Measurements from ENCODE around the gene SEC16B. TPM values are rescaled to one million over a fixed set of nuclear protein-coding genes. Genes with fewer than 3 reads are reported as not detected.

Gene SEC16B
- total RNA-seq, 4 donors from 2014 or later: 5.1 to 89.8 (median 15.2) TPM

- Histone ChIP-seq H3K27me3 (no peaks in the 10 kb centered on the region), H3K4me3 (no peak overlapping the region), H3K27ac (no peak overlapping the region), H3K36me3 (peaks cover 0 to 24% (median 10%) of the 10 kb centered on the region in 4 donors), H3K9me3 (peaks cover 0 to 6% of the 10 kb centered on the region in 2 donors), H3K4me1 (peaks cover 0 to 18% (median 8%) of the 10 kb centered on the region in 4 donors)
- in situ Hi-C loops (cut with MboI; ENCODE audit: low pct_ligation_motif_present in 1 of 4, low pct_unique_long_range_greater_than_20kb in 1 of 4, low sequenced_read_pairs in 3 of 4): no loop called here
- TF ChIP-seq POLR2A (IDR thresholded peaks at IDR 0.05) (no peak), EP300 (IDR thresholded peaks at IDR 0.05; ENCODE audit: low read depth) (no peak), CTCF (IDR thresholded peaks at IDR 0.05) (no peak), POLR2AphosphoS5 (IDR thresholded peaks at IDR 0.05) (no peak)
- DNase-seq: no peak
- WGBS, 2 donors (ENCODE audit: low coverage in 1 of 2): 93 to 98% methylated on average over 2 of the region's 2 CpGs
- intact Hi-C loops (cut with DNase I; ENCODE audit: low total_unique reads): no loop called here
Measured at GRCh38 chr1:178017517-178017916, 47.7 kb upstream of the SEC16B start.

GRCh38 chr1:178011864-178012503, 42.1 kb upstream of the SEC16B start:
- 85 to 92% methylated on average over 2 of the region's 2 CpGs for WGBS, 2 donors (ENCODE audit: low coverage in 1 of 2)
- DNase-seq: no peak
- Histone ChIP-seq H3K4me3 (no peak overlapping the region), H3K27ac (no peak overlapping the region), H3K4me1 (no peaks in the 10 kb centered on the region), H3K9me3 (no peaks in the 10 kb centered on the region), H3K27me3 (no peaks in the 10 kb centered on the region), H3K36me3 (peaks cover 0 to 6% (median under 1%) of the 10 kb centered on the region in 4 donors)
- intact Hi-C loops (cut with DNase I; ENCODE audit: low total_unique reads): loop anchor here (5.0 kb wide), 1 partner anchor 560 kb away; no protein-coding TSS in a partner anchor
- in situ Hi-C loops (cut with MboI; ENCODE audit: low pct_ligation_motif_present in 1 of 4, low pct_unique_long_range_greater_than_20kb in 1 of 4, low sequenced_read_pairs in 3 of 4): no loop called here
- no peak for TF ChIP-seq CTCF (IDR thresholded peaks at IDR 0.05)
- TF ChIP-seq POLR2AphosphoS5 (IDR thresholded peaks at IDR 0.05): no peak
- TF ChIP-seq POLR2A (IDR thresholded peaks at IDR 0.05): no peak
- TF ChIP-seq EP300 (IDR thresholded peaks at IDR 0.05; ENCODE audit: low read depth): no peak

- in situ Hi-C loops (cut with MboI; ENCODE audit: low pct_ligation_motif_present in 1 of 4, low pct_unique_long_range_greater_than_20kb in 1 of 4, low sequenced_read_pairs in 3 of 4): no loop called here
- no peaks in the 10 kb centered on the region for H3K9me3 ChIP-seq
- H3K27ac ChIP-seq: no peak overlapping the region
- no peaks in the 10 kb centered on the region for H3K4me1 ChIP-seq
- no peaks in the 10 kb centered on the region for H3K27me3 ChIP-seq
- intact Hi-C loops (cut with DNase I; ENCODE audit: low total_unique reads): loop anchor here (5.0 kb wide), 1 partner anchor 559 kb away; no protein-coding TSS in a partner anchor
- no peak overlapping the region for H3K4me3 ChIP-seq
- H3K36me3 ChIP-seq: peaks cover 0 to 3% (median 0%) of the 10 kb centered on the region in 4 donors
- WGBS, 2 donors (ENCODE audit: low coverage in 1 of 2): 69 to 97% methylated on average over 3 of the region's 3 CpGs
- TF ChIP-seq CTCF (IDR thresholded peaks at IDR 0.05) (no peak), POLR2AphosphoS5 (IDR thresholded peaks at IDR 0.05) (no peak), POLR2A (IDR thresholded peaks at IDR 0.05) (no peak), EP300 (IDR thresholded peaks at IDR 0.05; ENCODE audit: low read depth) (no peak)
- DNase-seq: no peak
Measured at GRCh38 chr1:178011465-178011828, 41.6 kb upstream of the SEC16B start.

- in situ Hi-C loops (cut with MboI; ENCODE audit: low pct_ligation_motif_present in 1 of 4, low pct_unique_long_range_greater_than_20kb in 1 of 4, low sequenced_read_pairs in 3 of 4) (no loop called here), intact Hi-C loops (cut with DNase I; ENCODE audit: low total_unique reads) (loop anchor here (5.0 kb wide), 1 partner anchor 559 kb away; no protein-coding TSS in a partner anchor)
- no peaks in the 10 kb centered on the region for H3K4me1 ChIP-seq
- no peak overlapping the region for H3K27ac ChIP-seq
- H3K27me3 ChIP-seq: no peaks in the 10 kb centered on the region
- DNase-seq: no peak
- no peaks in the 10 kb centered on the region for H3K36me3 ChIP-seq
- 64 to 71% methylated on average over 10 of the region's 10 CpGs for WGBS, 2 donors (ENCODE audit: low coverage in 1 of 2)
- no peak overlapping the region for H3K4me3 ChIP-seq
- no peak for TF ChIP-seq CTCF (IDR thresholded peaks at IDR 0.05)
- TF ChIP-seq POLR2A (IDR thresholded peaks at IDR 0.05): no peak
- no peak for TF ChIP-seq EP300 (IDR thresholded peaks at IDR 0.05; ENCODE audit: low read depth)
- no peaks in the 10 kb centered on the region for H3K9me3 ChIP-seq
Measured at GRCh38 chr1:178010674-178011464, 41.0 kb upstream of the SEC16B start.
